ENCODE results near the gene COL21A1.

GRCh38 chr6:56147766-56148165 is 99.6 kb downstream of the COL21A1 start:
- TF ChIP-seq POLR2A (IDR thresholded peaks at IDR 0.05) (no peak), EP300 (IDR thresholded peaks at IDR 0.05) (no peak), CTCF (IDR thresholded peaks at IDR 0.05) (no peak), POLR2AphosphoS5 (IDR thresholded peaks at IDR 0.05) (no peak)

Measured in gastroesophageal sphincter (tissue), 3 donors.